GM19372 (cell line): ENCODE measurements around the gene CEACAM7.
"Not testable (repeated sequence)": the region's sequence is repeated elsewhere in the genome, so short reads cannot be mapped to it uniquely, and the experiment has no call there.

Source experiments
- ATAC-seq: cut with Tn5 transposase; IDR thresholded peaks from one replicate; pipeline ENCODE4 v1.9.1; 2021; ENCODE audit warnings: mild to moderate bottlenecking, low read depth, moderate library complexity; ENCODE audit not compliant: unreplicated experiment

CEACAM7 gene

GRCh38 chr19:41657157-41657556, 30.9 kb downstream of the CEACAM7 start:
- no peak for ATAC-seq

- ATAC-seq = not testable (repeated sequence)
Observed at GRCh38 chr19:41656756-41657155, 31.3 kb downstream of the CEACAM7 start.

- ATAC-seq = no peak
Observed at GRCh38 chr19:41652250-41652649, 35.8 kb downstream of the CEACAM7 start.

- no peak for ATAC-seq
Observed at GRCh38 chr19:41649827-41650226, 38.2 kb downstream of the CEACAM7 start.

- ATAC-seq = no peak
Observed at GRCh38 chr19:41646589-41647204, 41.4 kb downstream of the CEACAM7 start.

GRCh38 chr19:41641879-41642485, 46.1 kb downstream of the CEACAM7 start:
- no peak for ATAC-seq

GRCh38 chr19:41638641-41639081, 49.4 kb downstream of the CEACAM7 start:
- no peak for ATAC-seq

GRCh38 chr19:41637484-41637883, 50.6 kb downstream of the CEACAM7 start:
- no peak for ATAC-seq

- ATAC-seq = no peak
Observed at GRCh38 chr19:41627966-41628675, 59.9 kb downstream of the CEACAM7 start.

GRCh38 chr19:41626877-41627276, 61.2 kb downstream of the CEACAM7 start, which contains the start of gene CEACAM4:
Gene CEACAM4, minus strand, starts transcription at chr19:41627074. Its CDS starts 111 bp downstream, at chr19:41626963.
- ATAC-seq = no peak

GRCh38 chr19:41626278-41626677, 61.8 kb downstream of the CEACAM7 start:
- no peak for ATAC-seq

- no peak for ATAC-seq
Observed at GRCh38 chr19:41624937-41625336, 63.1 kb downstream of the CEACAM7 start.

- no peak for ATAC-seq
Observed at GRCh38 chr19:41624515-41624914, 63.6 kb downstream of the CEACAM7 start.

- ATAC-seq = no peak
Observed at GRCh38 chr19:41623360-41623759, 64.7 kb downstream of the CEACAM7 start.
